ENCODE results near the gene APLP2. TPM values are rescaled to one million over a fixed set of nuclear protein-coding genes. Genes with fewer than 3 reads are reported as not detected.

Gene APLP2
- total and polyA plus RNA-seq, 5 donors from 2014 or later = 53.3 to 86.6 (median 73.9) TPM

- Histone ChIP-seq H3K9me3 (ENCODE audit: control insufficient read depth in 2 of 2, low read length in 2 of 2) (no peaks in the 10 kb centered on the region), H3K36me3 (ENCODE audit: control insufficient read depth, insufficient read depth, low read length) (no peaks in the 10 kb centered on the region), H3K27me3 (ENCODE audit: control insufficient read depth, insufficient read depth, low read length) (peaks cover 21% of the 10 kb centered on the region), H3K27ac (ENCODE audit: insufficient read depth, low read length, poor library complexity, severe bottlenecking) (no peak overlapping the region), H3K4me3 (ENCODE audit: low read depth, low read length) (no peak overlapping the region), H3K4me1 (ENCODE audit: control insufficient read depth, insufficient read depth, low read length, poor library complexity, severe bottlenecking) (peaks cover 5% of the 10 kb centered on the region)
- Mint-ChIP-seq H3K36me3 (no peaks in the 10 kb centered on the region), H3K9me3 (peaks cover 0 to 1% (median 0%) of the 10 kb centered on the region in 7 donors), H3K4me1 (peaks cover 0 to 22% (median 8%) of the 10 kb centered on the region in 4 donors), H3K27ac (no peak overlapping the region), H3K4me3 (peak overlapping the region in 2 of 4 donors; percentile 57 to 66), H3K27me3 (peaks cover 41% of the 10 kb centered on the region)
- DNase-seq (no peak), ATAC-seq (ENCODE audit: low read depth in 2 of 2) (no peak)
Measured at GRCh38 chr11:130160498-130161155, 90.9 kb downstream of the APLP2 start.

DNA sequence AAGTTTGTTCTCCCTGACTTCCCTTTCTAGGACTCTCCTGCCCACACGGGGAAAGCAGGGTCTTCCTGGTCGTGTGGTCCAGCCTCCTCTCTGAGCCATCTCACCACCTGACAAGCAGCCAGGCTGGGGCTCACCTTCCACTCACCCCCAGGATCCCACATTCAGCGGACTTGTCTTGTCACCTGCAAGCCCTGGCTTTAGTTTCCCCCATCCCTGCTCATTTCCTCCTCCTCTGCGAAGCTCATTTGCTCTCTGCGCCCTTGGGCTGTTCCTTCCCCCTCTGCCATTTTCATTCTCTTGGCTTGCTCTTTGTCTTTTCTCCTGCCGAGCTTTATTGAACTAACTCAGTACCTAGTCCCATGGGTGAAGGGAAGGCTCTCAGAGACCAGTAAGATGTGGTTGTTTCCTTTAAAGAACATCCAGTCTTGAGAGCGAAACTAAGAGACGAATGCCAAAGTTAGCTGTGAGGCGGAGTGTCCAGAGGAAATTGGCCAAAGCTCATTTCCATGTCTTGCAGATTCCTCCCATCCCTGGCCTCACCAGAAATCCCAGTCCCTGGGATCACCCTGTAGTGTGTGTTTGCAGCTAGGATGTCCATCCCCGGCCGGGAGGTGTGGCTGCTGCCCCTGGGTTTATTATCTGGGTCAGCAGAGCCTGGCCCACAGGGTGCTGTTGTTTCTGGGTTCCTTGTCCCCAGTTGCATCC lies 91.9 kb downstream of the APLP2 start:
- H3K36me3 Mint-ChIP-seq = no peaks in the 10 kb centered on the region
- Histone ChIP-seq H3K9me3 (ENCODE audit: control insufficient read depth in 2 of 2, low read length in 2 of 2) (no peaks in the 10 kb centered on the region), H3K4me1 (ENCODE audit: control insufficient read depth, insufficient read depth, low read length, poor library complexity, severe bottlenecking) (peaks cover 5% of the 10 kb centered on the region), H3K27ac (ENCODE audit: insufficient read depth, low read length, poor library complexity, severe bottlenecking) (no peak overlapping the region), H3K36me3 (ENCODE audit: control insufficient read depth, insufficient read depth, low read length) (no peaks in the 10 kb centered on the region), H3K4me3 (ENCODE audit: low read depth, low read length) (no peak overlapping the region), H3K27me3 (ENCODE audit: control insufficient read depth, insufficient read depth, low read length) (peaks cover 24% of the 10 kb centered on the region)
- H3K27me3 Mint-ChIP-seq = peaks cover 46% of the 10 kb centered on the region
- peak overlapping the region in 1 of 4 donors; percentile 5 for H3K4me3 Mint-ChIP-seq
- peaks cover 0 to 1% (median 0%) of the 10 kb centered on the region in 7 donors for H3K9me3 Mint-ChIP-seq
- no peak overlapping the region for H3K27ac Mint-ChIP-seq
- DNase-seq (no peak), ATAC-seq (ENCODE audit: low read depth in 2 of 2) (no peak)
- H3K4me1 Mint-ChIP-seq = peaks cover 0 to 22% (median 8%) of the 10 kb centered on the region in 4 donors

- ATAC-seq (ENCODE audit: low read depth in 2 of 2) (no peak), DNase-seq (no peak)
- Mint-ChIP-seq H3K4me3 (no peak overlapping the region), H3K27me3 (peaks cover 47% of the 10 kb centered on the region), H3K27ac (no peak overlapping the region), H3K4me1 (peaks cover 0 to 22% (median 8%) of the 10 kb centered on the region in 4 donors), H3K36me3 (no peaks in the 10 kb centered on the region), H3K9me3 (peaks cover 0 to 1% (median 0%) of the 10 kb centered on the region in 7 donors)
- no peaks in the 10 kb centered on the region for H3K9me3 ChIP-seq (ENCODE audit: control insufficient read depth in 2 of 2, low read length in 2 of 2)
- H3K36me3 ChIP-seq (ENCODE audit: control insufficient read depth, insufficient read depth, low read length) = no peaks in the 10 kb centered on the region
- peaks cover 5% of the 10 kb centered on the region for H3K4me1 ChIP-seq (ENCODE audit: control insufficient read depth, insufficient read depth, low read length, poor library complexity, severe bottlenecking)
- no peak overlapping the region for H3K27ac ChIP-seq (ENCODE audit: insufficient read depth, low read length, poor library complexity, severe bottlenecking)
- H3K27me3 ChIP-seq (ENCODE audit: control insufficient read depth, insufficient read depth, low read length) = peaks cover 19% of the 10 kb centered on the region
- H3K4me3 ChIP-seq (ENCODE audit: low read depth, low read length) = no peak overlapping the region
Measured at GRCh38 chr11:130162733-130163132, 93.0 kb downstream of the APLP2 start.

DNA sequence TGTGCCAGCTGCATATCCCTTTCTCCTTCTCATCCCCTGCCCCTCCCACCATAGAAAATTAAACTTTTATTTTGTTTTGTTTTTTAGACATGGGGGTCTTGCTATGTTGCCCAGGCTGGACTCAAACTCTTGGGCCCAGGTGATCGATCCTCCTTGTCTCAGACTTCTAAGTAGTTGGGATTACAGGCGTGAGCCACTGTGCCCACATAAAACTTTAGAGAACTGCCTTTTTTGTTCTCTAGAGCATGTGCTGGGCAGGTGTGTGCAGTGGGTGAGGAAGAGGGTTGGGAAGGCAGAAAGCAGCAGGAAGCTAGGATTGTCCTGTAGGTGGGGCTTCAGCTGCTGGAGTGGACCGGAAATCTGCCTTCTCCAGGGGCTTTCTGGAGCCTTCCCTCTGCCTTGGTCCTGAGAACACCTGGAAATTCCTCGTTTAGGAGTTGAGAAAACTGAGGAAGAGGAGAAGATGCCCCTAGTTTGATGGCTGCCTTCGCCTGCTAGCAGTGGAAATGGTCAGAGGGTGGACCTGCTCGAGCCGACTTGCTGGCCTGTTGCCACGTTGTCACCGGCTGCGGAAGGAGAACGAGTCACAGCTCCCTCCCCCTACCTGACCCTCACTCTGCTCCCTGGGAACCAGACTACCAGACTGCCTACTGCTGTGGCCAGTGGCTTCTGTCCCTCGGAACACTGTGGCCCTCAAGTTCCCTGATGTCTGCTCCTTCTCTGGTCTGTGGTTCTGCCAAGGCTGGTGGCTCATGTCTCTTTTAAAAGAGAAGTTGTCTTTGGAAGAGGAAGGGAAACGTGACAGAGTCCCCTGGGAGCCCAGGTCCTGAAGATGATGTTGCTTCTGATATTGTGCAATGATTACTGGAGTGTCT lies 93.9 kb downstream of the APLP2 start:
- DNase-seq = no peak
- H3K36me3 ChIP-seq (ENCODE audit: control insufficient read depth, insufficient read depth, low read length) = no peaks in the 10 kb centered on the region
- H3K27me3 ChIP-seq (ENCODE audit: control insufficient read depth, insufficient read depth, low read length) = peaks cover 18% of the 10 kb centered on the region
- peaks cover 0 to 17% (median 5%) of the 10 kb centered on the region in 4 donors for H3K4me1 Mint-ChIP-seq
- H3K27me3 Mint-ChIP-seq = peaks cover 46% of the 10 kb centered on the region
- H3K9me3 ChIP-seq (ENCODE audit: control insufficient read depth in 2 of 2, low read length in 2 of 2) = no peaks in the 10 kb centered on the region
- ATAC-seq (ENCODE audit: low read depth in 2 of 2) = no peak
- no peak overlapping the region for H3K27ac ChIP-seq (ENCODE audit: insufficient read depth, low read length, poor library complexity, severe bottlenecking)
- H3K4me1 ChIP-seq (ENCODE audit: control insufficient read depth, insufficient read depth, low read length, poor library complexity, severe bottlenecking) = peaks cover 5% of the 10 kb centered on the region
- H3K9me3 Mint-ChIP-seq = peaks cover 0 to 1% (median 0%) of the 10 kb centered on the region in 7 donors
- no peaks in the 10 kb centered on the region for H3K36me3 Mint-ChIP-seq
- no peak overlapping the region for H3K4me3 Mint-ChIP-seq
- H3K4me3 ChIP-seq (ENCODE audit: low read depth, low read length) = no peak overlapping the region
- peak overlapping the region in 1 of 3 donors; percentile 18 for H3K27ac Mint-ChIP-seq

DNA sequence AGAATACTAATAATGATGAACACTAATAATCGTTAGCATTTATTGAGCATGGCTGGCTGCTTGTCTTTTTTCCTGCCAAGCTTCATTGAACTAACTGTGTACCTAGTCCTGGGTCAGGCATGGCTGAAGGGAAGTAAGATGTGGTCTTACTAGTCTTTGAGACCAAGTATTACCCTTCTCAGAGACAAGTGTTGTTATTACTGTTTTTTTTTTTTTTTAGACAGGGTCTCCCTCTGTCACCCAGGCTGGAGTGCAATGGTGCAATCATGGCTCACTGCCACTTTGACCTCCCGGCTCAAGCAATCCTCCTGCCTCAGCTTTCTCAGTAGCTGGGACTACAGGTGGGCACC lies 94.5 kb downstream of the APLP2 start:
- no peak overlapping the region for H3K27ac ChIP-seq (ENCODE audit: insufficient read depth, low read length, poor library complexity, severe bottlenecking)
- H3K4me1 Mint-ChIP-seq = peaks cover 0 to 13% (median 1%) of the 10 kb centered on the region in 4 donors
- H3K27ac Mint-ChIP-seq = no peak overlapping the region
- H3K36me3 ChIP-seq (ENCODE audit: control insufficient read depth, insufficient read depth, low read length) = no peaks in the 10 kb centered on the region
- peaks cover 40% of the 10 kb centered on the region for H3K27me3 Mint-ChIP-seq
- peaks cover 0 to 1% (median 0%) of the 10 kb centered on the region in 7 donors for H3K9me3 Mint-ChIP-seq
- ATAC-seq (ENCODE audit: low read depth in 2 of 2) = no peak
- no peak overlapping the region for H3K4me3 Mint-ChIP-seq
- H3K36me3 Mint-ChIP-seq = no peaks in the 10 kb centered on the region
- no peak overlapping the region for H3K4me3 ChIP-seq (ENCODE audit: low read depth, low read length)
- H3K9me3 ChIP-seq (ENCODE audit: control insufficient read depth in 2 of 2, low read length in 2 of 2) = no peaks in the 10 kb centered on the region
- H3K4me1 ChIP-seq (ENCODE audit: control insufficient read depth, insufficient read depth, low read length, poor library complexity, severe bottlenecking) = peaks cover 5% of the 10 kb centered on the region
- no peak for DNase-seq
- peaks cover 18% of the 10 kb centered on the region for H3K27me3 ChIP-seq (ENCODE audit: control insufficient read depth, insufficient read depth, low read length)

GRCh38 chr11:130165601-130166456 lies 96.1 kb downstream of the APLP2 start:
- peaks cover 16% of the 10 kb centered on the region for H3K27me3 ChIP-seq (ENCODE audit: control insufficient read depth, insufficient read depth, low read length)
- Mint-ChIP-seq H3K4me3 (no peak overlapping the region), H3K27ac (no peak overlapping the region), H3K27me3 (peaks cover 38% of the 10 kb centered on the region), H3K36me3 (no peaks in the 10 kb centered on the region), H3K4me1 (peaks cover 0 to 7% (median under 1%) of the 10 kb centered on the region in 4 donors), H3K9me3 (peaks cover 0 to 1% (median 0%) of the 10 kb centered on the region in 7 donors)
- H3K9me3 ChIP-seq (ENCODE audit: control insufficient read depth in 2 of 2, low read length in 2 of 2) = no peaks in the 10 kb centered on the region
- H3K27ac ChIP-seq (ENCODE audit: insufficient read depth, low read length, poor library complexity, severe bottlenecking) = no peak overlapping the region
- no peaks in the 10 kb centered on the region for H3K36me3 ChIP-seq (ENCODE audit: control insufficient read depth, insufficient read depth, low read length)
- peak in 1 of 2 donors; percentile 23 for ATAC-seq (ENCODE audit: low read depth in 2 of 2)
- DNase-seq = no peak
- no peak overlapping the region for H3K4me3 ChIP-seq (ENCODE audit: low read depth, low read length)
- no peaks in the 10 kb centered on the region for H3K4me1 ChIP-seq (ENCODE audit: control insufficient read depth, insufficient read depth, low read length, poor library complexity, severe bottlenecking)

GRCh38 chr11:130166457-130166784 lies 96.7 kb downstream of the APLP2 start:
- Histone ChIP-seq H3K27me3 (ENCODE audit: control insufficient read depth, insufficient read depth, low read length) (peaks cover 14% of the 10 kb centered on the region), H3K4me3 (ENCODE audit: low read depth, low read length) (no peak overlapping the region), H3K4me1 (ENCODE audit: control insufficient read depth, insufficient read depth, low read length, poor library complexity, severe bottlenecking) (no peaks in the 10 kb centered on the region), H3K36me3 (ENCODE audit: control insufficient read depth, insufficient read depth, low read length) (no peaks in the 10 kb centered on the region), H3K9me3 (ENCODE audit: control insufficient read depth in 2 of 2, low read length in 2 of 2) (no peaks in the 10 kb centered on the region), H3K27ac (ENCODE audit: insufficient read depth, low read length, poor library complexity, severe bottlenecking) (no peak overlapping the region)
- Mint-ChIP-seq H3K9me3 (peaks cover 0 to 1% (median 0%) of the 10 kb centered on the region in 7 donors), H3K36me3 (no peaks in the 10 kb centered on the region), H3K27me3 (peaks cover 44% of the 10 kb centered on the region), H3K4me1 (peaks cover 0 to 4% (median 0%) of the 10 kb centered on the region in 4 donors), H3K4me3 (no peak overlapping the region), H3K27ac (no peak overlapping the region)
- ATAC-seq (ENCODE audit: low read depth in 2 of 2) = peak; percentile 59 to 68
- DNase-seq = no peak

Data from CD4-positive, CD25-positive, alpha-beta regulatory T cell (primary cell).